GM21447 (cell line): ENCODE data around the gene HIF1A.

Experiments
- ATAC-seq: cut with Tn5 transposase; IDR thresholded peaks from one replicate; pipeline ENCODE4 v1.9.1; 2021; ENCODE audit not compliant: unreplicated experiment

Gene HIF1A

GRCh38 chr14:61672796-61673195, 22.5 kb upstream of the HIF1A start:
- no peak for ATAC-seq

- ATAC-seq, result no peak
These were observed 22.0 kb upstream of the HIF1A start for GRCh38 chr14:61673305-61673704.

- ATAC-seq, result no peak
These were observed 20.0 kb upstream of the HIF1A start for GRCh38 chr14:61675291-61675690.

DNA sequence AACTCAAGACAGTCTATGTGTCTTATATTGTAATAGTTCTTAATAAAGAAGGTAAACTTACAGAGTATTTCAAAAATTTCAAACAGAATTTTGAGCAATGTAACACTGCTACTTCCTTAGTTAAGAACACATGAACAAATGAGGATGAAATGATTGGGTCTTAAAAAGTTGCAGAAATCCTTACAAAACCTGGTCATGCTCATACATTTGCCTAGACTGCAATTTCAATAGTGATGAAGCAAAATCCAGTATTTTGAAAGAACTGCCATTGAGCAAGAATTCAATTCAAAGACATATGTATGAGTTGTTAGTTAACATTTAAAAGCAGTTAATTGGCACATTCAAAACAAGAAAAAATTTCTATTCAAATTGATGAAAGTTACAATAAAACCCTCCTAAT, 17.8 kb upstream of the HIF1A start:
- ATAC-seq, result no peak

DNA sequence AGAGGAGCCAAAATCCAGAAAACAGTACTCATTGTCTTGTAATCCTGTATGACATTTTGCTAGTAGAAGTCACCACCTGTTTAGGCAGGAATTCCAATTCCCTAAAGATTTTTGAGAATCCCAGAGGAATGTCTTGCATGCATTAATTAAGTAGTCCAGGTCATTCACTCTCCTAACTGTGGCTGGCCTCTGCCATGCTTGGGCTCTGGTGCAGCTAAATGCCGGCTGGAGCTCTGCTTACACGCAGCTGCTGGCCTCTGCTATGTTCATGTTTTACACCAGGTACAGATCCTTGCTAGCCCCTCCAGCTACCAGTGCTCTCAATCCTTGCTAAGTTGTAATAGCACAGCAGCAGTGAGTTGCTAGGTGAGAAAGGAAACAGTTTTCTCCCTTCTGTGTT, 16.3 kb upstream of the HIF1A start:
- ATAC-seq, result no peak

GRCh38 chr14:61681413-61681812, 13.9 kb upstream of the HIF1A start:
- ATAC-seq, result no peak

DNA sequence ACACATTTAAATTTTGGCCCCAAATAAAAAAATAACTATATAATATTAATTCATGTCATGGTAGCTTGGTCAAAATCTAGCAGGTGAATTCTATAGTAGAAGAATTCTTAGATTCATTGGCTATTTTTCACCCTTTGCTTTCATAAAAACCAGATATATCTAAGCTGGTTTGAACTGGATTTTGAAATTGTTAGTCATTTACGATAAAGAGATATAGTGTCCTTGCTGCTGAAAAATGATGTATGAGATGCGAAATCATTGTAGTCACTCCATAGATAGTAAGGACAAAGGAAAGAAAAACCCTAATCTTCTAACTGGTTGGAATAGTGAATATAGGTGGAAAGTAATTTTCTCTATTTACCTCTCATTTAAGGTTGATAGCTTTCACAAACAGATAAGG, 12.2 kb upstream of the HIF1A start:
- ATAC-seq, result no peak

- ATAC-seq, result no peak
These were observed 5.3 kb upstream of the HIF1A start for GRCh38 chr14:61690039-61690438.

GRCh38 chr14:61690982-61691381, 4.3 kb upstream of the HIF1A start:
- no peak for ATAC-seq

GRCh38 chr14:61691495-61691894, 3.8 kb upstream of the HIF1A start:
- no peak for ATAC-seq

GRCh38 chr14:61694039-61694438, 1.3 kb upstream of the HIF1A start:
- ATAC-seq, result no peak

- ATAC-seq, result peak; percentile 22
These were observed 598 bp downstream of the HIF1A start for GRCh38 chr14:61695695-61696527.

GRCh38 chr14:61696753-61697318, 1.5 kb downstream of the HIF1A start:
- ATAC-seq, result no peak

- ATAC-seq, result no peak
These were observed 3.1 kb downstream of the HIF1A start for GRCh38 chr14:61698206-61698980.

DNA sequence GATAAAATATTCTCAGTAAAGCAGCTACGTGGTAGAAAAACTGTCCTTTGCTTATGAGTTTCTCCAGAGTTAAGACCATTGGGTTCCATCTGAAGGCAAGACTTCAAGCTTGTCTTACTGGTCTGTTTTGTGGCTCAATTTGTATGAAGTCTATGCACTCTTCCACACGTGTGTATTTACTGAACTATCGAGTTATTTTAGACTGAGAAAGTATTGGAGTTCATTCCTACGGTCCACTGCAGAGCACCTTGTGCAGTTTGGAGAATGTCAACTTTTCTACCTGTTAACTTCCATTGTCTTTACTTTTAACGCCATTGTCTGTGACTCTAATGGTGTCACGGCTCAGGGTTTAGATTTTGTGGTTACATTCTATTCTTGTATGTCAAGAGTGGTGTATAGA, 3.7 kb downstream of the HIF1A start:
- no peak for ATAC-seq

DNA sequence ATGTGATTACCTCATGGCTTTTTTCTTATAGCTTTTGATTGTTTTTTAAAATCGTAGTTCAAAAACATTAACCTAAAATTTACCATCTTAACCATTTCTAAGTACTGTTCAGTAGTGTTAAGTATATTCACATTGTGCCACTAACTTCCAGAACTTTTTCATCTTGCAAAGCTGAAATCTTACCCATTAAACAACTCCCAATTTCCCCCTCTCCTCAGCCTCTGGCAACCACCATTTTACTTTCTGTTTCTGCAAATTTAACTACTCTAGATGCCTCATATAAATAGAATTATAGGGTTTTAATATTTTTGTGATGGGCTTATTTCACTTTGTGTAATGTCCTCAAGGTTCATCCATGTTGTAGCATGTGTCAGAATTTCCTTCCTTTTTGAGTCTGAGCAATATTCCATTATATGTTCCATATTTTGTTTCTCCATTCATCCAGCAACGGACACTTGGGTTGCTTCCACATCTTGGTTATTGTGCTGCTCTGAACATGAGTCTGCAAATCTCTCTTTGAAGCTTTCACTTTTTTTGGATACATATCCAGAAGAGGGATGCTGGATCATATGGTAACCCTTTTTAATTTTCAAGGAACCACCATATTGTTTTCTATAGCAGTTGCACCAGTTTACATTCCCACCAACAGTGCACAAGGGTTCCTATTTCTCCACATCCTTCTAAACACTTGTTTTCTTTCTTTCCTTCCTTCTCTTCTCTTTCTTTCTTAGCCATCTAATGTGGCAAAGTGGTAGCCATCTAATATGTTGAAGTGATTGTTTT, 5.0 kb downstream of the HIF1A start:
- no peak for ATAC-seq

GRCh38 chr14:61701946-61702345, 6.6 kb downstream of the HIF1A start:
- ATAC-seq, result no peak

DNA sequence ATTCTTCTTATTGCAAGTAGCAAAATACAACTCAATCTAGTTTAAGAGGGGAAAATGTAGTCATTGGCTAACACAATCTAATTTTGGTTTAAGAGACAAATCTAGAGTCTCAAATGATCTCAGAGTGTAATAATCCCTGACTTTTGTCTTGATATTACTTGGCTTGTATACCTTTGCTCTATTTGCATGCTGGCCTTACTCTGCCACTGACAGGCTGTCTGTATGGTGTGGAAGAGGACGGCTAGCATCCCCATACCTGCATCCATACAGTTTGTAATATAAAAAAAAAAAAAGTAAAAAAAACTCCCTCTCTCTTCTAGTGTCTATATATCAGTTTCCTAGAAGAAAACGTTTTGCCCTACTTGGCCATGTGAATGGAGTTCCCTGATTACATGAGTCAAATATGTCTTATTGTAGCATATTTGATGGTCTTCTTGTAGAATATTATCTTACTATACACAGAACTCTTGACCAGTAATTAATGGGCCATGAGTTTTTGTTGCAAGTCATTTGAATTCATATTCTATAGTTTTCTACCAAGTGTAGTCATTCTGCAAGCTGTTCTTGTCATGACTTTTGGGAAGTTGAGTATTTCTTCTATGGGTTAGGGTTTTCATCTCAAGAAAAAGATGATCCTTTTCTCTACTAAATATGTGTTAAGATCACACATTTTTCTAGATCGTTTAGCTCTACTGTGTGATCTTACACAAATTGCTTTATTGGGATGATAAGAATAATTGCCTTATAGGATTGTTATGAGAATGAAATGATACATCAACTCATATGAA, 8.2 kb downstream of the HIF1A start:
- no peak for ATAC-seq

DNA sequence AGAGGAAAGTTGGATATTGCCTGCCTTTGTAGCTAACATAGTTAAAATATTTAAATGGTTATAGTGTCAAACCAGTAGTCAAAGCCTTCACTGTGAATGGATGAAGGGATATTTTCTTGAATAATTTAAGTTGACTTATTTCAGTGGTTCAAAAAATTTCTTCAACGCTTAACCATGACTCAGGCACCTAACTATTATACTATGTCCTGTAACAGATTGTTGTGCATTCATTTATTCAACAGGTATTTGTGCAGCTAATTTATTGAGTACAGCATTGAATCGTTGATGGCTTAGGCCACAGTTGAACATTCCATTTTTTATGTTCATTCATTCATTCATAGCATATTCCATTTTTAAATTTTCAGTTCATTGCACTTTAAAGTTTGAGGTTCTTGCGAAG, 9.2 kb downstream of the HIF1A start:
- no peak for ATAC-seq

DNA sequence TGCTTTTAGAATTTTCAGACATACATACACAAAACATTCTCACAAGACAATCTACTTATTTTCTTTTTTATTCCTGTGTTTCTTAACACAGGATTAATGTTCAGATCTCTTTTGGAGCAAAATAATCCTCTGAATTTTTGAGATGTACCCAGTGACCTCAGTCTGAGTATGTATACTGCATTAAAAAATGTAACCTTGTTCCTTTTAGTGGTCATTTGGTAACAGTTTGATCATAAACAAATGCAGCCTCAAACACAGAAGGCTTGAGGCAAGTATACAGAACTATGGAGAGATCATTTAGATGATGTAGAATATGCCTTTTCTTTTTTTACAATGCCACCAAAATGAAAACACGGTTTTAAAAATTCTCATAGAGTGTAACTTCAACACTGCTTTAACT, 9.7 kb downstream of the HIF1A start:
- ATAC-seq, result no peak
